K562 treated with DMSO at 1 percent for 4 hours (cell line): ENCODE results near the gene DUOX2. TPM values are rescaled to one million over a fixed set of nuclear protein-coding genes. Genes with fewer than 3 reads are reported as not detected.

Experiments used
- total RNA-seq: library from RNA; unstranded; fragments of 300-600 nt; gene quantifications from 2 replicates; pipeline ENCODE4 v1.2.3, GENCODE V29; 2022; ENCODE audit not compliant: insufficient read depth

The DUOX2 gene
- total RNA-seq: not detected in 2 replicates

DNA sequence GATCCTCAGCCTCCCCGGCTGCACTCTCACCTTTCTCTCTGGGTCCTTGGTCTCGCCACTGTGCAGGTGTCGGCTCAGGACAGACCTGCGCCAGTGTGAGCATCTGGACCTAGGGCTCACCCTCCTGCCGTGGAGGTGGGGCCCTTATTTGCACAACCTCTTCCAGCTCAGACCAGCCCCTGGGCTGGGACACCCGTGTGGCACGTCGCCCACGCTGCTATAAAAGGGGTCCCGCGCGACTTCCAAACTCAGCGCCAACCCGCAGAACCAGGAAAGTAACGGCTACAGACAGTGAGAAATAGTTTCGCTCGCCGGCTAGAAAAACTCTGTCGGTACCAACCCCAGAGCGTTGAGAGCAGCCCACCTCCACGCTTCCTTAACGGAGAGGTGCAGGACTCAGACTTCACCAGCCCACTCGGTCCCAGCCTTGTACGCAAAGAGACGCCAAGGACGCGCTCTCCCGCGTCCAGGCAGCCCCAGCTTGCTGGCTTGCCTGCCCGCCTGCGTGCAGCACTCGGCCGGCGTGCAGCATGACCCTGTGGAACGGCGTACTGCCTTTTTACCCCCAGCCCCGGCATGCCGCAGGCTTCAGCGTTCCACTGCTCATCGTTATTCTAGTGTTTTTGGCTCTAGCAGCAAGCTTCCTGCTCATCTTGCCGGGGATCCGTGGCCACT, at the start of gene DUOX2, which contains the start of gene DUOXA2:
Gene DUOX2, minus strand, starts transcription at position 97 of the 675 bp plus-strand sequence. CDS start 761 bp downstream, outside the sequence.
Gene DUOXA2, plus strand, starts transcription at position 251 of the 675 bp plus-strand sequence. Its CDS starts 280 bp downstream, at position 531.

DNA sequence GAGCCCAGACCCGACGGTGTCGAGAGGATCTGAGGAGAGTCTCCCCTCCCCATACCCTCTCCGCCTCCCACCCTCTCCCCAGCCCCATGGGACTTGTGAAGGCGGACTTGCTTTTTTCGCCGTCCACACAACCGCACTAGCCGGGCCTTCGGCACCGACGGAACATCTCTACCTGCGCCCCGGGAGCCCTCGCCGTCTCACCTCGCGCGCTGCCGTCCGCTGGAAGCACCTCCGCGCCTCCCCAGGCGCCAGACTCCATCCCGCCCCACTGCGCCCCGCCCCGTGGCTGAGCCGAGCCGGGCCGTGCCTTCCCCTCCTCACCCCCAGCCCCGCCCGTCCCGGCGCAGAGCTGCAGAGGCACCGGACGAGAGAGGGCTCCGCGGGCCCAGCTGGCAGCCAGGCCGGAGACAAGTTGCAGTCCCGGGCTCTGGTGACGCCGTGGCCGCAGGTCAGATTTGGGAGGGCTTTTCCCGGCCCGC, 15.7 kb upstream of the DUOX2 start, which contains the start of the genes DUOX1 and DUOXA1:
Gene DUOX1, plus strand, starts transcription at position 344 of the 479 bp plus-strand sequence. CDS start 1,973 bp downstream, outside the sequence.
Gene DUOXA1, minus strand, starts transcription at position 229 of the 479 bp plus-strand sequence. CDS start 6,865 bp downstream, outside the sequence.

Other genes starting within 250 kb of the DUOX2 start
- gene TERB2, start 157.5 kb downstream of the DUOX2 start, total RNA-seq: not detected in 2 replicates
- gene SORD, start 91.0 kb downstream of the DUOX2 start, total RNA-seq: 25.6 and 44.8 TPM in 2 replicates
- not detected in 2 replicates for gene DUOXA2, start 154 bp upstream of the DUOX2 start, total RNA-seq
- not detected in 2 replicates for gene DUOXA1, start 15.7 kb upstream of the DUOX2 start, total RNA-seq
- gene DUOX1, start 15.8 kb upstream of the DUOX2 start, total RNA-seq: 0.52 TPM in 1 of 2 replicates, not detected in the other
- 1.5 and 2.2 TPM in 2 replicates for gene SHF, start 73.8 kb upstream of the DUOX2 start, total RNA-seq
- gene SLC28A2, start 138.1 kb upstream of the DUOX2 start, total RNA-seq: not detected in 2 replicates